Cardiac muscle cell (in vitro differentiated cells and primary cell): Measurements from ENCODE around the gene C1QTNF3. TPM values are rescaled to one million over a fixed set of nuclear protein-coding genes. Genes with fewer than 3 reads are reported as not detected.

ENCODE experiments used
- DNase-seq, 2 donors: peaks; one replicate each; pipeline versions ENCODE4 v3.0.0 to v3.0.0-alpha.2; 2010 to 2017; ENCODE audit warnings: low read depth in 1 of 2, low spot score in 1 of 2
- H3K27ac ChIP-seq: fragments of 200-600 bp; sonication (generic); 2 replicates; pipeline ENCODE4 v1.5.1; 2016
- H3K27me3 ChIP-seq: fragments of 200-600 bp; sonication (generic); 2 replicates; pipeline ENCODE4 v1.6.0; 2016; ENCODE audit warnings: control low read depth
- H3K36me3 ChIP-seq: fragments of 200-600 bp; sonication (generic); 2 replicates; pipeline ENCODE4 v1.5.1; 2016; ENCODE audit warnings: control low read depth
- H3K4me1 ChIP-seq: fragments of 200-600 bp; sonication (generic); 2 replicates; pipeline ENCODE4 v1.8.1; 2017; ENCODE audit warnings: low read depth, mild to moderate bottlenecking, mixed run types
- H3K4me3 ChIP-seq: fragments of 200-600 bp; sonication (generic); 2 replicates; pipeline ENCODE4 v1.5.1; 2016; ENCODE audit warnings: mild to moderate bottlenecking
- H3K9me3 ChIP-seq: fragments of 200-600 bp; sonication (generic); 2 replicates; pipeline ENCODE4 v1.5.1; 2017; ENCODE audit warnings: low read depth, mild to moderate bottlenecking, control low read depth
- polyA plus RNA-seq: library from polyadenylated mRNA; unstranded; fragments of >200 nt; fragmentation: Nextera tagmentation; extraction: Ambion mirVana; gene quantifications from 2 replicates; pipeline ENCODE4 v1.2.1, GENCODE V29; 2016
- total RNA-seq: library from RNA; depleted of rRNA; stranded (reverse); fragments of >200 nt; gene quantifications from 2 replicates; pipeline ENCODE4 v1.2.3, GENCODE V29; 2016
- TF ChIP-seq, protein P1 (sequence below): IDR thresholded peaks from 2 replicates; pipeline ENCODE4 v1.5.1; 2012; ENCODE audit warnings: low read depth, mild to moderate bottlenecking, low read length

The C1QTNF3 gene
- total and polyA plus RNA-seq, 2 experiments from 2014 or later = 0.91 to 4.6 TPM

DNA sequence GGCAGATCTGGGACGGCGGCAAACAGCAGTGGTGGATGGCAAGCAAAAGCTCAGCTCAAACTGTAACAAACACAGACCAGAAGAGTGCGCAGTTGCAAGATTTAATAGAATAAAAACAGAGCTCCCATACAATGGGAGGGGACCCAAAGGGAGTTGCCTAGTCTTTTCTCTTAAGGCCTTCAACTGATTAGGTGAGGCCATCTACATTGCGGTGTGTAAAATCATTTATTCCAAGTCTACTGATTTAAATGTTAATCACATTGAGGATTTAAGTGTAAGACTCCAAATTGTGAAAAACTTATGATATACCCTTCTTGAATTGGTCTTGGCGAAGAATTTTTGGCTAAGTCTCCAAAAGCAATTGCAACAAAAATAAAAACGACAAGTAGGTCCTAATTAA is 21.6 kb upstream of the C1QTNF3 start:
- no peaks in the 10 kb centered on the region for H3K4me1 ChIP-seq
- no peak overlapping the region for H3K27ac ChIP-seq
- no peak for DNase-seq
- no peaks in the 10 kb centered on the region for H3K9me3 ChIP-seq
- no peaks in the 10 kb centered on the region for H3K27me3 ChIP-seq
- H3K36me3 ChIP-seq = no peaks in the 10 kb centered on the region
- TF ChIP-seq, protein P1, sequence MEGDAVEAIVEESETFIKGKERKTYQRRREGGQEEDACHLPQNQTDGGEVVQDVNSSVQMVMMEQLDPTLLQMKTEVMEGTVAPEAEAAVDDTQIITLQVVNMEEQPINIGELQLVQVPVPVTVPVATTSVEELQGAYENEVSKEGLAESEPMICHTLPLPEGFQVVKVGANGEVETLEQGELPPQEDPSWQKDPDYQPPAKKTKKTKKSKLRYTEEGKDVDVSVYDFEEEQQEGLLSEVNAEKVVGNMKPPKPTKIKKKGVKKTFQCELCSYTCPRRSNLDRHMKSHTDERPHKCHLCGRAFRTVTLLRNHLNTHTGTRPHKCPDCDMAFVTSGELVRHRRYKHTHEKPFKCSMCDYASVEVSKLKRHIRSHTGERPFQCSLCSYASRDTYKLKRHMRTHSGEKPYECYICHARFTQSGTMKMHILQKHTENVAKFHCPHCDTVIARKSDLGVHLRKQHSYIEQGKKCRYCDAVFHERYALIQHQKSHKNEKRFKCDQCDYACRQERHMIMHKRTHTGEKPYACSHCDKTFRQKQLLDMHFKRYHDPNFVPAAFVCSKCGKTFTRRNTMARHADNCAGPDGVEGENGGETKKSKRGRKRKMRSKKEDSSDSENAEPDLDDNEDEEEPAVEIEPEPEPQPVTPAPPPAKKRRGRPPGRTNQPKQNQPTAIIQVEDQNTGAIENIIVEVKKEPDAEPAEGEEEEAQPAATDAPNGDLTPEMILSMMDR = no peak
- no peak overlapping the region for H3K4me3 ChIP-seq

DNA sequence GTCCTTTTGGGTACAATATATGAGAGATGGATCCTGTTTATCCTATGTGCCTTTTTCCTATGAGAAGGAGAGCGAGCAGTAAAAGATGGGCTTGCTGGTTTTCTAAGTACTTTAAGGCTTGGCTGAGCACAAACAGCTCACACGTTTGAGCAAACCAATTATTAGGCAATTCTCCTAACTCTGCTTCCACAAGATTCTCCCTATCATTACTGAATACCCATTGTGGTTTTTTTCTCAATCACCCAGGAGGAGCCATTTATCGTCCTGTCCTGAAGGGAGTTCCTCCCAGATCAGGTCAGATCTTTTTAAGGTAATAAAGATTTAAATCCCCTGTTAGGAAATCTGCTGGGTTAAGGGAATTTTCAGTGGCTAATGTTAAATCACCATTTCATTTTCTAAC is 19.4 kb upstream of the C1QTNF3 start:
- TF ChIP-seq, protein P1 = no peak
- no peaks in the 10 kb centered on the region for H3K36me3 ChIP-seq
- H3K27ac ChIP-seq = no peak overlapping the region
- no peaks in the 10 kb centered on the region for H3K4me1 ChIP-seq
- DNase-seq = peak in 1 of 2 donors; percentile 39
- no peaks in the 10 kb centered on the region for H3K9me3 ChIP-seq
- no peak overlapping the region for H3K4me3 ChIP-seq
- no peaks in the 10 kb centered on the region for H3K27me3 ChIP-seq

- TF ChIP-seq, protein P1 = no peak
- no peaks in the 10 kb centered on the region for H3K4me1 ChIP-seq
- H3K4me3 ChIP-seq = no peak overlapping the region
- no peaks in the 10 kb centered on the region for H3K27me3 ChIP-seq
- no peaks in the 10 kb centered on the region for H3K9me3 ChIP-seq
- no peak for DNase-seq
- no peaks in the 10 kb centered on the region for H3K36me3 ChIP-seq
- no peak overlapping the region for H3K27ac ChIP-seq
Observed at GRCh38 chr5:34061993-34062392, 19.0 kb upstream of the C1QTNF3 start.

DNA sequence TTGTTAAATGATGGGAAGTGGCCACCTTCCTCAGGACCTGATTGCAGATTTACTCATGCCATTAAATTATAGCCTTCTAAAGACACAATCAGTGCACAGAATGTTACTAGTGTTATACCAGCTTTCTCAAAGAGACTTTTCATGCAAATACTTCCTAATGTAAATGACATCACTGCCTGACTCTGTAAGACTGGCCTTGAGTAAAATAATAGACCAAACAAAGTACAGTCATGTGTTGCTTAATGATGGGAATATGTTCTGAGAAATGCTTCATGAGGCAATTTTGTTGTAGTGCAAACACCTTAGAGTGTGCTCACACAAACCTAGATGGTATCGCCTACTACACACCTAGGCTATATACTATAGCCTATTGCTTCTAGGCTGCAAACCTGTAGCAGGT is 17.0 kb upstream of the C1QTNF3 start:
- no peaks in the 10 kb centered on the region for H3K27me3 ChIP-seq
- H3K4me1 ChIP-seq = no peaks in the 10 kb centered on the region
- TF ChIP-seq, protein P1 = no peak
- no peak overlapping the region for H3K27ac ChIP-seq
- no peak overlapping the region for H3K4me3 ChIP-seq
- H3K9me3 ChIP-seq = no peaks in the 10 kb centered on the region
- no peaks in the 10 kb centered on the region for H3K36me3 ChIP-seq
- DNase-seq = no peak

DNA sequence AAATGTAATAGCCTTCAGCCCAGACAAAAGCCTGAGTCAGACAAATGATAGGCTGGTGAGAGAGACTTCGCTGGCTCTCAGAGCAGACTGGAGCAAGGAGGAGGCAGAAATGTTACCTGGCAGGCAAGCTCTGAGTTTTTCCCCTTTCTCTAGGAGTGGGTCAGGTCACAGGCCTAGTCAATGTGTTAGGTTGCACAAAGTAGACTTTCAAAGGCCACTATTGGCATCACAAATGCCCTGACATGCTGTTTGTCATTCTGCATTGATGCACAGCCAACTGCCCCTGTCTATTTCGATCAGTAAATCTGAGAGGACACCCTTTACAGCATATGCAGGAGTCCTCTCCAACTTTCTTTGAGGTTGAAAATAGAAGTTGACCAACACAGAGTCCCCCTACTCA is 15.5 kb upstream of the C1QTNF3 start:
- Histone ChIP-seq H3K9me3 (no peaks in the 10 kb centered on the region), H3K36me3 (no peaks in the 10 kb centered on the region), H3K4me1 (peaks cover 11% of the 10 kb centered on the region), H3K27ac (no peak overlapping the region), H3K4me3 (no peak overlapping the region), H3K27me3 (no peaks in the 10 kb centered on the region)
- no peak for DNase-seq
- TF ChIP-seq, protein P1 = no peak

- TF ChIP-seq, protein P1 = no peak
- Histone ChIP-seq H3K36me3 (no peaks in the 10 kb centered on the region), H3K4me1 (peaks cover 18% of the 10 kb centered on the region), H3K27me3 (no peaks in the 10 kb centered on the region), H3K4me3 (no peak overlapping the region), H3K9me3 (no peaks in the 10 kb centered on the region), H3K27ac (no peak overlapping the region)
- DNase-seq = no peak
Observed at GRCh38 chr5:34057569-34057968, 14.6 kb upstream of the C1QTNF3 start.
